Cardiac fibroblast (primary cell): ENCODE data around the gene TAX1BP3.

Source experiments
- DNase-seq, 2 donors: peaks; one replicate each; pipeline versions ENCODE4 v3.0.0 to v3.0.0-alpha.2; 2010; ENCODE audit warnings: low read depth in 2 of 2
- H3K4me3 ChIP-seq, 2 donors: replicated peaks in 1 of 2; 1 replicate in 1 of 2; 2 replicates in 1 of 2; pipeline ENCODE4 v1.5.1; 2011; ENCODE audit warnings: low read depth in 2 of 2, low read length in 2 of 2, mild to moderate bottlenecking in 2 of 2, moderate library complexity in 1 of 2
- TF ChIP-seq, protein P1 (sequence below): IDR thresholded peaks from one replicate; pipeline ENCODE4 v1.5.1; 2011; ENCODE audit warnings: low read depth, mild to moderate bottlenecking, low read length, inconsistent platforms

TAX1BP3 gene

DNA sequence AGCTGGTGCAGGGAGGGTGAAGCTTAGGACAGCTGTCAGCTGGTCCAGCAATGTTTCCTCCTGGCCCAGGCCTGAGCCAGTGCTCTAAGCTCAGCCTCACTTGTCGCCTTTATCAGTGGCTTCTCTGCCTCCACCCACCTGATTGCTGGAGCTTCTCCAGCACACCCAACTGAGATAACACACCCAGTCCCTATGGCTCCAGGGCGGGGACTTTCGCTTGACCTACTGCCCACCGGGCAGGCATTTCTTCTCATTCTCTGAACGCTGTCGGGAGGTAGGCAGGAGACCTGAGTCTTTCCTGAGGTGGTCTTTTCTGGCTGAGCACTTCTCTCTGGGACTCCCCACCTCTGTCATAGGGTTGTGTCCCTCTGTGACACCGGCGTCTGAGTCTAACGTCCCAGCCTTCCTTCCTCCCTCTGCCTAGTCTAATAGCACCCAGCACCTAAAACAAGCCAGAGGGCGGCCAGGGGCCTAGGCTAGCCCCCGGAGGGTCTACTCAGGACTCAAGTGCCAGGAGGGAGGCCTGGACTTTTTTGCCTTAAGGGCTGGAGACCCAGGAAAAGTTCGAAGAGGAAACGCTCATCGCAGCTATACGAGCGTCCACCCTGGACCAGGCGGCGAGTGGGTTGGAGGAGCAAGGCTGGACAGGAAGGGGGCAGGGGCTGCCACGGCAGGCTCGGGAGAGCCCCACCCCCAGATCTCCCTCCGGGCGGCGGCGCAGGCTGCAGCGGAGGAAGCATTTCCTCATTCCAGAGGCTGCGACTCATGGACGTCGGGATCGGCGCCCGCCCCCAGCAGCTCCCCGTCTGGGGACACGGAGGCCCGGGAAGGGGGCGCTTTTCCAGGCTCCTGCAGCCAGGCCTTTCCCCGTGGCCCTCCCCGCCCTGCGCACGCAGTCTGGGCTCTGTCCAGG is 756 bp downstream of the TAX1BP3 start:
- peak overlapping the region; percentile 95 for H3K4me3 ChIP-seq
- peak; percentile 93 to 97 for DNase-seq
- TF ChIP-seq, protein P1, sequence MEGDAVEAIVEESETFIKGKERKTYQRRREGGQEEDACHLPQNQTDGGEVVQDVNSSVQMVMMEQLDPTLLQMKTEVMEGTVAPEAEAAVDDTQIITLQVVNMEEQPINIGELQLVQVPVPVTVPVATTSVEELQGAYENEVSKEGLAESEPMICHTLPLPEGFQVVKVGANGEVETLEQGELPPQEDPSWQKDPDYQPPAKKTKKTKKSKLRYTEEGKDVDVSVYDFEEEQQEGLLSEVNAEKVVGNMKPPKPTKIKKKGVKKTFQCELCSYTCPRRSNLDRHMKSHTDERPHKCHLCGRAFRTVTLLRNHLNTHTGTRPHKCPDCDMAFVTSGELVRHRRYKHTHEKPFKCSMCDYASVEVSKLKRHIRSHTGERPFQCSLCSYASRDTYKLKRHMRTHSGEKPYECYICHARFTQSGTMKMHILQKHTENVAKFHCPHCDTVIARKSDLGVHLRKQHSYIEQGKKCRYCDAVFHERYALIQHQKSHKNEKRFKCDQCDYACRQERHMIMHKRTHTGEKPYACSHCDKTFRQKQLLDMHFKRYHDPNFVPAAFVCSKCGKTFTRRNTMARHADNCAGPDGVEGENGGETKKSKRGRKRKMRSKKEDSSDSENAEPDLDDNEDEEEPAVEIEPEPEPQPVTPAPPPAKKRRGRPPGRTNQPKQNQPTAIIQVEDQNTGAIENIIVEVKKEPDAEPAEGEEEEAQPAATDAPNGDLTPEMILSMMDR = no peak

DNA sequence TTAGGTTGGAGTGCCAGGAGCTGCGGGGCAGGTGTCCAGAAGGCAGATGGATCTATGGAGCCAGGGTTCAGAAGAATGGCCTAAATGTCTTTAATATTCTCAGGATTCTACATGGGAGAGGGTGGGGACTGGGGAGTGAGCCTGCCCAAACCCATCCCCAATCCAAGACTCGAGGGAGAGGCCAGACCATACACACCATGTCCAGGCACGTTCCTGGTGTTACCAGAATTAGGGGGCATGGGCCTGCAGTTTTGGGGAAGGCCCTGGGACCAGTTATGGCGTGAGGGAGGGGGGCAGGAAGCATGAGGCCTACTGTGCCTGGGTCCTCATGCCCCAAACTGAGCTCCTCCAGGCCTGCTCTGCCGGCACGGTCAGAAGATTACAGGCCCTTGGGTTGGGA is 1.9 kb downstream of the TAX1BP3 start:
- TF ChIP-seq, protein P1 = no peak
- no peak for DNase-seq
- H3K4me3 ChIP-seq = peak overlapping the region; percentile 24 to 95

DNA sequence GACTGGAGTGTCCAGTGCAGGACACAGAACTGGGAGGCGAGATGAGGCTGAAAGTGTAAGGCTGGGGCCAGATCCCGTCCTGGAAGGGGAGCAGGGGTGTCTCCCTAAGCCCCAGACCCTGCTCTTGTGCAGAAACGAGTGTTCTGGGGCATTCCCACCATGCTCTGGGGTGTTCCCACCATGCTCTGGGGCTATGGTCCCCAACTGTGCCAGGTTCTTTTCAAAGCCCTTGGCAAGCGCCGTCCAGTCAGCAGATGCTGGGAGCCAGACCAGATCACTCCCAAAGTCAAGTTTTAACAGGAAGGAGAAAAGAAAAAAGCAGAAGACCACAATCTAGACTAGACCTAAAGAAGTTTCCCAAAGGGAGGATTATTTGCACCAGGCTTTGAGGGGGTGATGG is 2.5 kb downstream of the TAX1BP3 start:
- DNase-seq = no peak
- TF ChIP-seq, protein P1 = no peak

DNA sequence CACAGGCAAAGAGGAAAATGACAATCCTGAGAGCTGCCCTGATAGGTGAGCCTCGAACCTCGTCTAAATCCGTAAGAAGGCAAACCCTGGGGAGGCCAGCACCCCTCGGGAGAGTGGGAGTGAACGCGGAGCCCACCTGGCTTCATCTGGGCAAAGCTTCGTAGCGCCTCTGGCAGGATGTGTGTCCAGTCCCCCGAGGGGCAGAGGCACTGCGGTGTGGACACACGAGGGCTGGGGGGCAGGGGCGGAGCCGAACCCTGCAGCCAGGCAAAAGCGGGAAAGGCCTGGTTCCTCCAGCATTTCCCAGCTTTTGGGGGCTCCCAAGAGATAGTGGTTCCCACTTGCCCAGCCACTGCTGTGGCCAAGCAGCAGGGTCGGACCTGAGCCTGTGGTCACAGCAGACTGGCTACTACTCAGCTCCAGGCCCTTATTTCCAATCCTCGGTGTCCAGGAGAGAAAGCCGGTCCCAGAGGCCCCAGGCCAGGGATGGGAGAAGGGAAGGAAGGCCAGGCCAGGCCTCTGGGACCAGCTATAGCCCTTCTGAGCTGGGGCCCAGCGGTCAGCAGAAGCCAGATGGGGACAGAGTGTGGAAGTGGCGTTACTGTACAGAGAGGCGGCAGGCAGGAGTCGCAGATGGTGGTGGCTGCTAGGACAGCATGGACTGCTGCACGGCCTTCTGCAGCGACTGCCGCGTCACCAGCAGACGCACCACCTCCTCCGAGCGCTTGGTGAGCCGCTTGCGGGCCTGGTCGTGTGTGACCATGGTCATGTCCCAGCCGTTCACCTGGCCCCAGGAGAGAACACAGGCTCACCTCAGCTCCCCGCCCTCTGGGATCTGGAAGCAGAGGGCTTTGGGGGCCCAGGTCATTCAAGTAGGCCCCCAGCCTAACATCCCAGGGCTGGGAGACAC is 5.0 kb downstream of the TAX1BP3 start:
- H3K4me3 ChIP-seq = no peak overlapping the region
- DNase-seq = no peak
- TF ChIP-seq, protein P1 = no peak

More for the DNA sequence above, 2.5 kb downstream of the TAX1BP3 start:
- peak overlapping the region in 1 of 2 donors; percentile 95 for H3K4me3 ChIP-seq

DNA sequence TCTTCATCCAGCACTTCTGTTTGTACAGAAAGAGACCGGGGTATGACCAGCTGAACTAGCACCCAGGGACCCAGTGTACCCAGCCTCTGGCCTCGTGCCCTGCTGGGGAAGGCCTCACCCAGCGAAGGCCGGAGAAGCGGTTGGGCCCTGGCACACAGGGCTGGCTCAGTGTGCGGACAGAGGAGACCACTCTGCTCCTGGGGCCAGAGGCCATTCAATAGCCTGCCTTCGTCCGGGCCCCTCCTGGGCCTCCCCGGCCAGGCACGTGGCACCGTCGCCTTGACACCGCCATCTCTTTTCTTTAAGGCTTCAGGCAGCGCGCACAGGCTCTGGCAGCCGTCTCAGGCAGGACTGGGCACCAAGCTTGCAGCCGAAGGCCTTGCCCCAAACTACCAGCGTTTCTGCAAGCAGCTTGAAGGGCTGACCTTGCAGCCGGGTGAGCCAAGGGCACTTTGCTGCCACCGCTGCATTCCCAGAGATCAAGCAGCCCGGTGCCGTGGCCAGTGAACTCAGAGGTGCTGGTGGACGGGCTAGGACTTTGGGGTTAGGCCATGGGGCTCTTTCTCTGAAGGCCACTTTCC is 8.0 kb downstream of the TAX1BP3 start:
- DNase-seq = no peak
- no peak overlapping the region for H3K4me3 ChIP-seq
- TF ChIP-seq, protein P1 = no peak

DNA sequence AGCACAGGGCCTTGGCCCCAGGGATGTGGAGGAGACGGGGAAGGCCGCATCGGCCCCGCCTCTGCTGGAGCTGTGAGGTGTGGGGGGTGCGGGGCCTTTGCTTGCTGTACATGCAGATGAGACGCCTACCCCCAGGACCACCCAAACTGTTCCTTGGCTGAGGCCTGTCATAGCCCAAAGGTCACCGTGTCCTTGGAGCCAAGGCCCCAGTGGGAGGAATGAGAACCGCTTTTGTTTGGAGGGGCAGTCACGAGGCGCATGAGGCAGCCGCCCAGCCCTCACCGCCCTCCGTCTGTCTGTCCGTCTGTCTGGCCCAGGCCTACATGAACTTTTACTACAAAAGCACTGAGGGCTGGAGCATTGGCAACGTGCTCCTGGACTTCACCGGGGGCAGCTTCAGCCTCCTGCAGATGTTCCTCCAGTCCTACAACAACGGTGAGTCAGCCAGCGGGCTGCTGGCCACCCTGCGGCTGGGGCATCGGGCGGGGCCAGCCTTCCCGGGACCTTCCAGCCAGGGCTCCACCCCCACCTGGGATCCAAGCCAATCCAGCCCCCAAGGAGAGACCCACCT is 8.8 kb downstream of the TAX1BP3 start:
- TF ChIP-seq, protein P1 = peak; percentile 33
- H3K4me3 ChIP-seq = no peak overlapping the region
- DNase-seq = peak; percentile 94 to 95
